ENCODE results near the gene XPNPEP1. TPM values are rescaled to one million over a fixed set of nuclear protein-coding genes. Genes with fewer than 3 reads are reported as not detected.

XPNPEP1 gene
- polyA plus RNA-seq, 3 donors: 32.1 to 62.1 (median 38.4) TPM

DNA sequence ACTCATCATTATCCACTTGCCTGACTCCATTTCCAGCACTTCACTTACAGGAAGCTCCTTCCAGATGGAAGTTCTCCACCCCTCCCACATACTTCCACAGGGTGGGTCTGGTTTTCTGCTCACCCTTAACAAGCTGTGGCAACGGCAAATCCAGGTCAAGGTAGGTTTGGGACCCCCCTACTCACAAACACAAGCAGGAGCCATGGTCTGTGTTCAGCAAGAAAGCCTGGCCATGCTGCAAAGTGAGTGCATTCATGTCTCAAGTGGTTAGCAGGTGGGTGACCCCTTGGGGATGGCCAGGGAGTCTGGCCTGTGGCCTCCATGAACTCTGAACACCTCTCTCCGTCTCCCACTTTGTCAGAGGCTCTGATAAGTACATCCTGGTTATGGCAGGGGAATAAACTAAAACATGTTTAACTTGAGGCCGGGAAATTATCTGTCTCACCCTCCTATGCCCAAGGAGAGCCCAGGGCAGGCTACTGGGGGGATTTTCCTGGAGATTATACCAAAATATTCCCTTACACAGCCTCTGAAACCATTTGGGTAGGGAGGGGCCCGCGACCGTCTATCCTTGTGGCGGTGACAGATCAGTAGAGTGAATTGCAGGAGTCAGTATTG is 844 bp downstream of the XPNPEP1 start:
- H3K4me3 Mint-ChIP-seq: peak overlapping the region; percentile 83 to 91
- H3K36me3 Mint-ChIP-seq: peaks cover 0 to 12% of the 10 kb centered on the region in 2 donors
- Histone ChIP-seq H2AFZ (ENCODE audit: insufficient read depth, low read depth, low read length, poor library complexity, severe bottlenecking) (peak overlapping the region; percentile 73), H3K4me3 (replicated peaks in 1 of 3; ENCODE audit: low read depth in 2 of 3, low read length in 3 of 3) (peak overlapping the region; percentile 62 to 87 (median 87)), H4K20me1 (ENCODE audit: insufficient read depth, low read length) (peaks cover 4% of the 10 kb centered on the region), H3K9ac (ENCODE audit: insufficient read depth, low read length, poor library complexity, severe bottlenecking) (peak overlapping the region; percentile 100), H3K4me1 (ENCODE audit: control insufficient read depth in 1 of 2, insufficient read depth in 2 of 2, low read length in 2 of 2) (peaks cover 26 to 34% of the 10 kb centered on the region in 2 donors), H3K27ac (ENCODE audit: low read depth in 1 of 2, low read length in 2 of 2) (peak overlapping the region; percentile 74 to 97), H3K36me3 (replicated peaks in 1 of 2; ENCODE audit: control insufficient read depth in 1 of 2, insufficient read depth in 2 of 2, low read length in 2 of 2) (no peaks in the 10 kb centered on the region), H3K79me2 (ENCODE audit: insufficient read depth, low read length) (peaks cover 61% of the 10 kb centered on the region), H3K4me2 (replicated peaks; ENCODE audit: extremely low read depth, low read length, poor library complexity, severe bottlenecking) (peak overlapping the region; percentile 91), H3K27me3 (ENCODE audit: control insufficient read depth in 2 of 2, insufficient read depth in 2 of 2, low read length in 2 of 2) (no peaks in the 10 kb centered on the region), H3K9me3 (replicated peaks in 1 of 2; ENCODE audit: control insufficient read depth in 1 of 2, insufficient read depth in 1 of 2, low read length in 2 of 2) (no peaks in the 10 kb centered on the region)
- peak overlapping the region; percentile 92 to 97 (median 95) for H3K27ac Mint-ChIP-seq
- peaks cover 48% of the 10 kb centered on the region for H3K4me1 Mint-ChIP-seq
- H3K9me3 Mint-ChIP-seq: peaks cover 0 to 5% (median 0%) of the 10 kb centered on the region in 7 donors
- H3K27me3 Mint-ChIP-seq (ENCODE audit: low read depth in 3 of 3): no peaks in the 10 kb centered on the region
- intact Hi-C loops (cut with micrococcal nuclease): loop anchor here in 1 of 2 donors (5.0 to 10.0 kb wide), 2 partner anchors 85 to 162 kb away; partner anchors contain the start of gene ADD3
- TF ChIP-seq, protein P1, sequence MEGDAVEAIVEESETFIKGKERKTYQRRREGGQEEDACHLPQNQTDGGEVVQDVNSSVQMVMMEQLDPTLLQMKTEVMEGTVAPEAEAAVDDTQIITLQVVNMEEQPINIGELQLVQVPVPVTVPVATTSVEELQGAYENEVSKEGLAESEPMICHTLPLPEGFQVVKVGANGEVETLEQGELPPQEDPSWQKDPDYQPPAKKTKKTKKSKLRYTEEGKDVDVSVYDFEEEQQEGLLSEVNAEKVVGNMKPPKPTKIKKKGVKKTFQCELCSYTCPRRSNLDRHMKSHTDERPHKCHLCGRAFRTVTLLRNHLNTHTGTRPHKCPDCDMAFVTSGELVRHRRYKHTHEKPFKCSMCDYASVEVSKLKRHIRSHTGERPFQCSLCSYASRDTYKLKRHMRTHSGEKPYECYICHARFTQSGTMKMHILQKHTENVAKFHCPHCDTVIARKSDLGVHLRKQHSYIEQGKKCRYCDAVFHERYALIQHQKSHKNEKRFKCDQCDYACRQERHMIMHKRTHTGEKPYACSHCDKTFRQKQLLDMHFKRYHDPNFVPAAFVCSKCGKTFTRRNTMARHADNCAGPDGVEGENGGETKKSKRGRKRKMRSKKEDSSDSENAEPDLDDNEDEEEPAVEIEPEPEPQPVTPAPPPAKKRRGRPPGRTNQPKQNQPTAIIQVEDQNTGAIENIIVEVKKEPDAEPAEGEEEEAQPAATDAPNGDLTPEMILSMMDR (IDR thresholded peaks at IDR 0.05): no peak
- DNase-seq: no peak
- 20% methylated on average over 1 of the region's 7 CpGs for WGBS (ENCODE audit: insufficient coverage)

DNA sequence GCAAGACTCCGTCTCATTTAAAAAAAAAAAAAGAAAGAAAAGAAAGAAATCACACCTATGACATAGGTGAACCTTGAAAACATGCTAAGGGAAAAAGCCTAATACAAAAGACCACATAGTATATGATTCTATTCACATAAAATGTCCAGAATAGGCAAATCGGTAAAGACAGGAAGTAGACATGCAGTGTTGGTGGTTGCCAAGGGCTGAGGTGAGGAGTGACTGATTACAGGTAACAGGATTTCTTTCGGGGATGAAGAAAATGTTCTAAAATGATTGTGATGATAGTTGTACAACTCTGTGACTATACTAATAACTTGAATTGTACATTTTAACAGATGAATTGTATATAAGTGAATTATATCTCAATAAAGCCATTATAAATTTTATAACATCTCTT is 3.3 kb downstream of the XPNPEP1 start:
- Histone ChIP-seq H3K4me2 (replicated peaks; ENCODE audit: extremely low read depth, low read length, poor library complexity, severe bottlenecking) (no peak overlapping the region), H3K27me3 (ENCODE audit: control insufficient read depth in 2 of 2, insufficient read depth in 2 of 2, low read length in 2 of 2) (no peaks in the 10 kb centered on the region), H3K27ac (ENCODE audit: low read depth in 1 of 2, low read length in 2 of 2) (no peak overlapping the region), H3K4me3 (replicated peaks in 1 of 3; ENCODE audit: low read depth in 2 of 3, low read length in 3 of 3) (no peak overlapping the region), H3K36me3 (replicated peaks in 1 of 2; ENCODE audit: control insufficient read depth in 1 of 2, insufficient read depth in 2 of 2, low read length in 2 of 2) (no peaks in the 10 kb centered on the region), H3K79me2 (ENCODE audit: insufficient read depth, low read length) (peaks cover 82% of the 10 kb centered on the region), H4K20me1 (ENCODE audit: insufficient read depth, low read length) (peaks cover 9% of the 10 kb centered on the region), H3K4me1 (ENCODE audit: control insufficient read depth in 1 of 2, insufficient read depth in 2 of 2, low read length in 2 of 2) (peaks cover 47 to 59% of the 10 kb centered on the region in 2 donors), H3K9ac (ENCODE audit: insufficient read depth, low read length, poor library complexity, severe bottlenecking) (no peak overlapping the region), H2AFZ (ENCODE audit: insufficient read depth, low read depth, low read length, poor library complexity, severe bottlenecking) (no peak overlapping the region), H3K9me3 (replicated peaks in 1 of 2; ENCODE audit: control insufficient read depth in 1 of 2, insufficient read depth in 1 of 2, low read length in 2 of 2) (no peaks in the 10 kb centered on the region)
- no peak for DNase-seq
- H3K4me3 Mint-ChIP-seq: no peak overlapping the region
- H3K4me1 Mint-ChIP-seq: peaks cover 67% of the 10 kb centered on the region
- peaks cover 0 to 1% (median 0%) of the 10 kb centered on the region in 3 donors for H3K27me3 Mint-ChIP-seq (ENCODE audit: low read depth in 3 of 3)
- WGBS (ENCODE audit: insufficient coverage): no CpG with 5 or more reads among the region's 3 CpGs
- TF ChIP-seq, protein P1 (IDR thresholded peaks at IDR 0.05): no peak
- peak overlapping the region in 1 of 7 donors; percentile 8 for H3K27ac Mint-ChIP-seq
- intact Hi-C loops (cut with micrococcal nuclease): loop anchor here in 1 of 2 donors (5.0 to 10.0 kb wide), 2 partner anchors 87 to 165 kb away; partner anchors contain the start of gene ADD3
- H3K36me3 Mint-ChIP-seq: peaks cover 2 to 12% of the 10 kb centered on the region in 2 donors
- H3K9me3 Mint-ChIP-seq: peaks cover 0 to 5% (median 0%) of the 10 kb centered on the region in 7 donors
